Measurements from ENCODE around the gene GPATCH2L. TPM values are rescaled to one million over a fixed set of nuclear protein-coding genes. Genes with fewer than 3 reads are reported as not detected.

The GPATCH2L gene
- total and polyA plus RNA-seq, 2 donors (not counting 1 experiment from before 2014, with no cell fraction given) = 17.4 to 82.7 TPM

- intact Hi-C loops (cut with micrococcal nuclease) = no loop called here
- H2AFZ ChIP-seq (ENCODE audit: insufficient read depth, low read depth, low read length, poor library complexity, severe bottlenecking) = no peak overlapping the region
- H3K79me2 ChIP-seq (ENCODE audit: control insufficient read depth, insufficient read depth, low read length) = no peaks in the 10 kb centered on the region
- Mint-ChIP-seq H3K27ac (no peak overlapping the region), H3K4me1 (peaks cover 24% of the 10 kb centered on the region), H3K9me3 (ENCODE audit: insufficient read depth) (no peaks in the 10 kb centered on the region), H3K27me3 (no peaks in the 10 kb centered on the region), H3K4me3 (no peak overlapping the region)
- H3K9me3 ChIP-seq (ENCODE audit: control extremely low read depth in 1 of 3, control insufficient read depth in 2 of 3, insufficient read depth in 1 of 3, low read length in 2 of 3) = no peaks in the 10 kb centered on the region
- DNase-seq (peak; percentile 9), ATAC-seq (ENCODE audit: low read depth) (no peak)
- H3K27ac ChIP-seq (ENCODE audit: low read length in 2 of 2) = no peak overlapping the region
- TF ChIP-seq EZH2 (IDR thresholded peaks at IDR 0.05; ENCODE audit: borderline replicate concordance, insufficient read depth, low read depth, low read length, poor library complexity, severe bottlenecking) (no peak), CTCF (IDR thresholded peaks at IDR 0.05) (no peak)
- H3K4me3 ChIP-seq (ENCODE audit: control extremely low read depth in 1 of 5, extremely low read depth in 1 of 5, insufficient read depth in 1 of 5, low read depth in 2 of 5, low read length in 4 of 5) = no peak overlapping the region
- WGBS (ENCODE audit: insufficient coverage) = 58% methylated on average over 3 of the region's 3 CpGs
- no peaks in the 10 kb centered on the region for H4K20me1 ChIP-seq (ENCODE audit: control insufficient read depth, insufficient read depth, low read length, poor library complexity, severe bottlenecking)
- ChIA-PET CTCF (interaction anchor here (1.5 kb wide), 1 partner anchor 15 kb away, joined by 4 read pairs; no protein-coding TSS in a partner anchor), POLR2A (no interaction called here)
- no peak overlapping the region for H3K4me2 ChIP-seq (replicated peaks; ENCODE audit: low read depth, low read length, poor library complexity, severe bottlenecking)
- no peak overlapping the region for H3K9ac ChIP-seq (ENCODE audit: low read length)
- peaks cover 12% of the 10 kb centered on the region in 2 donors for H3K4me1 ChIP-seq (ENCODE audit: control insufficient read depth in 2 of 2, insufficient read depth in 2 of 2, low read length in 2 of 2)
- peaks cover 14 to 37% of the 10 kb centered on the region in 2 experiments for H3K36me3 ChIP-seq (replicated peaks in 1 of 2; ENCODE audit: control extremely low read depth in 1 of 2, control insufficient read depth in 1 of 2, extremely low read depth in 1 of 2, insufficient read depth in 2 of 2, low read length in 1 of 2)
- no peaks in the 10 kb centered on the region for H3K27me3 ChIP-seq (replicated peaks in 1 of 4; ENCODE audit: control extremely low read depth in 1 of 4, control insufficient read depth in 3 of 4, insufficient read depth in 4 of 4, low read length in 3 of 4)
Measured at GRCh38 chr14:76194327-76194726, 42.6 kb downstream of the GPATCH2L start.

- H3K4me2 ChIP-seq (replicated peaks; ENCODE audit: low read depth, low read length, poor library complexity, severe bottlenecking) = no peak overlapping the region
- ATAC-seq (ENCODE audit: low read depth) (no peak), DNase-seq (no peak)
- peaks cover 13 to 41% of the 10 kb centered on the region in 2 experiments for H3K36me3 ChIP-seq (replicated peaks in 1 of 2; ENCODE audit: control extremely low read depth in 1 of 2, control insufficient read depth in 1 of 2, extremely low read depth in 1 of 2, insufficient read depth in 2 of 2, low read length in 1 of 2)
- H3K79me2 ChIP-seq (ENCODE audit: control insufficient read depth, insufficient read depth, low read length) = no peaks in the 10 kb centered on the region
- H3K4me1 ChIP-seq (ENCODE audit: control insufficient read depth in 2 of 2, insufficient read depth in 2 of 2, low read length in 2 of 2) = peaks cover 12% of the 10 kb centered on the region in 2 donors
- CTCF ChIA-PET = no interaction called here
- intact Hi-C loops (cut with micrococcal nuclease) = no loop called here
- no peak overlapping the region for H3K4me3 ChIP-seq (ENCODE audit: control extremely low read depth in 1 of 5, extremely low read depth in 1 of 5, insufficient read depth in 1 of 5, low read depth in 2 of 5, low read length in 4 of 5)
- WGBS (ENCODE audit: insufficient coverage) = no CpG with 5 or more reads among the region's 3 CpGs
- peaks cover 21% of the 10 kb centered on the region for H3K4me1 Mint-ChIP-seq
- H3K9me3 Mint-ChIP-seq (ENCODE audit: insufficient read depth) = no peaks in the 10 kb centered on the region
- H3K9me3 ChIP-seq (ENCODE audit: control extremely low read depth in 1 of 3, control insufficient read depth in 2 of 3, insufficient read depth in 1 of 3, low read length in 2 of 3) = no peaks in the 10 kb centered on the region
- H3K4me3 Mint-ChIP-seq = no peak overlapping the region
- POLR2A ChIA-PET = no interaction called here
- H3K27ac Mint-ChIP-seq = no peak overlapping the region
- TF ChIP-seq CTCF (IDR thresholded peaks at IDR 0.05) (no peak), EZH2 (IDR thresholded peaks at IDR 0.05; ENCODE audit: borderline replicate concordance, insufficient read depth, low read depth, low read length, poor library complexity, severe bottlenecking) (no peak)
- H3K27me3 ChIP-seq (replicated peaks in 1 of 4; ENCODE audit: control extremely low read depth in 1 of 4, control insufficient read depth in 3 of 4, insufficient read depth in 4 of 4, low read length in 3 of 4) = no peaks in the 10 kb centered on the region
- H4K20me1 ChIP-seq (ENCODE audit: control insufficient read depth, insufficient read depth, low read length, poor library complexity, severe bottlenecking) = no peaks in the 10 kb centered on the region
- H3K27me3 Mint-ChIP-seq = no peaks in the 10 kb centered on the region
- H2AFZ ChIP-seq (ENCODE audit: insufficient read depth, low read depth, low read length, poor library complexity, severe bottlenecking) = no peak overlapping the region
- no peak overlapping the region for H3K27ac ChIP-seq (ENCODE audit: low read length in 2 of 2)
- no peak overlapping the region for H3K9ac ChIP-seq (ENCODE audit: low read length)
Measured at GRCh38 chr14:76195003-76195402, 43.3 kb downstream of the GPATCH2L start.

Data from B cell (primary cell).